ENCODE measurements around the gene UBR3.

- TF ChIP-seq CTCF (IDR thresholded peaks at IDR 0.05) (peak; percentile 28 to 64 (median 50)), POLR2A (IDR thresholded peaks at IDR 0.05) (no peak)
Measured at GRCh38 chr2:169933124-169933711, 106.0 kb downstream of the UBR3 start.

Measured in right lobe of liver (tissue), 4 donors.